Measurements from ENCODE around the gene C5.

DNA sequence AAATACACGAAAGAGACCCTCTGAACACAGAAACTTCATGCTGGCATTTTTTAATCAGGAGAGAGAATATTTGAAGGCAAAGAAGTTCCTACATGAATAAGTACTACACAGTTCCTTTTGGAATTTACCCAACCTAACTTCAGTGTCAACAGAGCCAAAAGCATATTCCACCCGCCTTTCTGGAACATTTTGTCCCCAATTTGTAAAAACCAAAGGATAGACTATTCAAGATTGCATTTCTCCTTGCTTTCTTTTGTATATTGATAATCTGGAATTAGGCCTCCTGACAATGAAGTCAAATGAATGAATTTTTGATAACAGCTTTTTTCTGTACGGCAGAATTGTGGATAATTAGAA, 84.1 kb downstream of the C5 start:
- TF ChIP-seq, protein P1, sequence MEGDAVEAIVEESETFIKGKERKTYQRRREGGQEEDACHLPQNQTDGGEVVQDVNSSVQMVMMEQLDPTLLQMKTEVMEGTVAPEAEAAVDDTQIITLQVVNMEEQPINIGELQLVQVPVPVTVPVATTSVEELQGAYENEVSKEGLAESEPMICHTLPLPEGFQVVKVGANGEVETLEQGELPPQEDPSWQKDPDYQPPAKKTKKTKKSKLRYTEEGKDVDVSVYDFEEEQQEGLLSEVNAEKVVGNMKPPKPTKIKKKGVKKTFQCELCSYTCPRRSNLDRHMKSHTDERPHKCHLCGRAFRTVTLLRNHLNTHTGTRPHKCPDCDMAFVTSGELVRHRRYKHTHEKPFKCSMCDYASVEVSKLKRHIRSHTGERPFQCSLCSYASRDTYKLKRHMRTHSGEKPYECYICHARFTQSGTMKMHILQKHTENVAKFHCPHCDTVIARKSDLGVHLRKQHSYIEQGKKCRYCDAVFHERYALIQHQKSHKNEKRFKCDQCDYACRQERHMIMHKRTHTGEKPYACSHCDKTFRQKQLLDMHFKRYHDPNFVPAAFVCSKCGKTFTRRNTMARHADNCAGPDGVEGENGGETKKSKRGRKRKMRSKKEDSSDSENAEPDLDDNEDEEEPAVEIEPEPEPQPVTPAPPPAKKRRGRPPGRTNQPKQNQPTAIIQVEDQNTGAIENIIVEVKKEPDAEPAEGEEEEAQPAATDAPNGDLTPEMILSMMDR (conservative IDR thresholded peaks at IDR 0.05; ENCODE audit: low read length) = no peak
- TF ChIP-seq EZH2phosphoT487 (IDR thresholded peaks at IDR 0.05; ENCODE audit: borderline replicate concordance, low read depth, low read length) = no peak
